Fibroblast of the conjunctiva (primary cell): Measurements from ENCODE around the gene CHAF1A.

ENCODE experiments used
- DNase-seq: peaks from one replicate; pipeline ENCODE4 v3.0.0-alpha.2; 2010; ENCODE audit warnings: low read depth

The CHAF1A gene

GRCh38 chr19:4456843-4457653 is 54.6 kb downstream of the CHAF1A start:
- DNase-seq = peak; percentile 46

GRCh38 chr19:4457654-4458395 is 55.4 kb downstream of the CHAF1A start, which contains the start of gene UBXN6:
UBXN6 (minus strand) TSS chr19:4457794; CDS start chr19:4457697, 97 bp downstream.
- DNase-seq = peak; percentile 98

DNA sequence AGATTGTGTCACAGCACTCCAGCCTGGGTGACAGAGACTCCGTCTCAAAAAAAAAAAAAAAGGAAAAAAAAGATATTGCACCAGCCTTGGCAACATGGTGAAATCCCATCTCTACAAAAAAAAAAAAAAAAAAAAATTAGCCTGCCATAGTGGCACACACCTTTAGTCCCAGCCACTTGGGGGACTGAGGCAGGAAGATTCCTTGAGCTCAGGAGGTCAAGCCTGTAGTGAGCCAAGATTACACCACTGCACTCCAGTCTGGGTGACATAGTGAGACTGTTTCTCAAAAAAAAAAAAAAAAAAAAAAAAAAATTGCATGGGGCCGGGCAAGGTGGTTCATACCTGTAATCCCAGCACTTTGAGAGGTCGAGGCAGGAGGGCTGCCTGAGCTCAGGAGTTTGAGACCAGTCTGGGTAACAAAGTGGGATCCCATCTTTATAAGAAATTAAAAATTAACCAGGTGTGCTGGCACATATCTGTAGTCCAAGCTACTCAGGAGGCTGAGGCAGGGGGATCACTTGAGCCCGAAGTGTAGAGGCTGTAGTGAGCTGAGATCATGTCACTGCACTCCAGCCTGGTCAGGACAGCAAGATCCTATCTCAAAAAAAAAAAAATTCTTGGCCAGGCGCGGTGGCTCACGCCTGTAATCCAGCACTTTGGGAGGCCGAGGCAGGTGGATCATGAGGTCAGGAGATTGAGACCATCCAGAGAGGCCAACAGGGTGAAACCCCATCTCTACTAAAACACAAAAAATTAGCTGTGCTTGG is 62.6 kb downstream of the CHAF1A start:
- no peak for DNase-seq

GRCh38 chr19:4467835-4468234 is 65.4 kb downstream of the CHAF1A start:
- DNase-seq = no peak

DNA sequence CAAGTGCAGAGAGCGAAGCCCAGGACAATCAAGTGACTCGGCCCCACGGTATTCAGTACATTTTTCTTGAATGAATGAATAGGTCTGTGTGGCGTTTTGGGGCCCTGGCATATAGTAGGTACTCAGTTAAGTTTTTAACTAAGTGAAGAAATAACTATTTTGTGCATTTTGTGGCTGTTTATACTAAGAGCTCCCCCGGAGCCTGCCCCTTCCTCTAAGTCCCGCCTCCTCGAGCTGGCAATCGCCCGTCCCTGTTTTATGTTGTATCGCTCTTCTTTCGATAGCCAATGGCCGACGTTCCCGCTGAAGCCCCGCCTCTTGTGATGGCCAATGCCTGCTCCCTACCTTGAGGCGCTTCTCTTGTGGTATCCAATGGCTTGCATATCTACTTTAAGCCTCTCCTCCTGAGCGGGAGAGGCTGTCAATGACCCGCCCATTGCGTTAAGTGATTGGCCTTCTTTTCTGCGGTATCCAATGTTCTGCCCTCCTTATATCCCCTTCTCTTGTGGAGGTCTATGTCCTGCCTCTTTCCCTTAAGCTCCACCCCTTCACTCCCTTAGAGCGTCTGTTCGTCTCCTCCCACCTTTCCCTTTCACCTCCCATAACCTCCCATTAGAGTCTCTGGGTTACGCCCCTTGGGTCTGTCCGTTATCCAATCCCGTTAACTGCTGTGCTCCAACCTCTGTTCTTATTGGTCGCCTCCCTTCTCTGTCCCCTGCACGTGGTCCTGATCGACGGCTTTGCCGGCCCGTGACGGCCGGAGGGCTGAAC is 69.1 kb downstream of the CHAF1A start:
- peak; percentile 100 for DNase-seq

GRCh38 chr19:4472174-4472974 is 69.9 kb downstream of the CHAF1A start, which contains the start of gene HDGFL2:
HDGFL2 (plus strand) TSS chr19:4472297; CDS start chr19:4472351, 54 bp downstream.
- DNase-seq = no peak

- DNase-seq = no peak
These were observed 70.7 kb downstream of the CHAF1A start for GRCh38 chr19:4473011-4473762.

- DNase-seq = no peak
These were observed 71.5 kb downstream of the CHAF1A start for GRCh38 chr19:4473763-4474513.

DNA sequence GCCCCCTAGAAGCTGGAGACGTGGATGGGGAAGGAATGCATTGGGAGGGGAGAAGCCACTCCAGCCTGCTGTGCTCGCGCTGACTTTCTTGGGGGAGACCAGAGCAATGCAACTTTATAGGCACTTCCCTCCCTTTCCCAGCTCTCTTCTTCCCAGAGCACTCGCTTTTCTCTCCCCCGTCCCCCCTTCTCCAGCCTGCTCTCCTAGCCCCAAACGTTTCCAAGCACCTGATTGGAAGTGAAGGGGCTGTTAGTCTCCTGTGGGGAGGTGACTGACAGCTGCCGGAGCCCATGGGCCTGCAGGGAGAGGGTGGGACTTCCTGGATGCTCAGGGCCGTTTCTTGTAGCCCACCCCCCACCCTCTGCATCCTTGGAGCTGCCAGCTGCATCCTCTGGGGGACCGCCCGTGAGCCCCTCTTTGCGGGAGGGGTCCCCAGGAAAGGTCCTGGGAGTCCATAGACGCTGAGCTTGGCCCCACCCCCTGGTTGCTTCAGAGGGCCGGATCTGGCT is 72.1 kb downstream of the CHAF1A start:
- no peak for DNase-seq

- DNase-seq = no peak
These were observed 74.8 kb downstream of the CHAF1A start for GRCh38 chr19:4477034-4477801.

GRCh38 chr19:4482721-4483364 is 80.4 kb downstream of the CHAF1A start:
- no peak for DNase-seq

DNA sequence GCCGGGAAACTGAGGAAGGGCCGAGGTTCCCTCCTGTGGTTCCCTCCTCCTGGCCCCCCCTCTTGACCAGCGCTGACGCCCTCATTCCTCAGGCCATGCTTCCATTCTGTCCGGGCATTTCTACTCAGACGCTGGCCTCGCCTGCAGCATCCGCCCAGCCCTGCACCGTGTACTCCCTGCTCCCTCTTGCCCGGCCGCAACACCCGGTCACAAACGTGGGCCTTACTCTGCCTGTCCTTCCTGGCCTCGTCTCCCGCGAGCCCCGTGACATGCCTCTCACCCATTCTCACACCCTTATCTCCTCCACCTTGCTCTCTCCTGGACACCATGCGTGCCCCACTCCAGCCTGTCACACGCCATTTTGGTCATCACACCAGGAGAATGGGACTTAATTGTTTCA is 80.9 kb downstream of the CHAF1A start:
- no peak for DNase-seq

DNA sequence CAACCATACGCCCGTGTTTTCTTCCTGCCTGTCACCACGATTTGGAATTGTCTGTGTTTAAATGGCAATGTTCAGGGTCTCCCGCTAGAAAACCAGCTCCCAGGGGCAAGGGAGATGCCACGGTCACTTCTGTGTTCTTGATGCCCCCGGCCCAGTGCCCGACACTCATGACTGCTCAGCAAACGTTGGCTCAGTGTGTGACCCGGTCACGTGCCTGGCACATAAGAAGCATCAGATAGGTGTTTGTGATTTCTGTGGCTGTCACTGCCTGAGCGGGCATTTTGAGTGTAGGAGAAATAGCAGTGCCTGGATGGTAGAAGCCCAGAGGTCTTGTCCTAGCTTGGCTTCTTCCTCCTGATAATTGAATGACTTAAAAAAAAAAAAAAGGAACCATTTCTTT is 85.1 kb downstream of the CHAF1A start:
- DNase-seq = no peak

DNA sequence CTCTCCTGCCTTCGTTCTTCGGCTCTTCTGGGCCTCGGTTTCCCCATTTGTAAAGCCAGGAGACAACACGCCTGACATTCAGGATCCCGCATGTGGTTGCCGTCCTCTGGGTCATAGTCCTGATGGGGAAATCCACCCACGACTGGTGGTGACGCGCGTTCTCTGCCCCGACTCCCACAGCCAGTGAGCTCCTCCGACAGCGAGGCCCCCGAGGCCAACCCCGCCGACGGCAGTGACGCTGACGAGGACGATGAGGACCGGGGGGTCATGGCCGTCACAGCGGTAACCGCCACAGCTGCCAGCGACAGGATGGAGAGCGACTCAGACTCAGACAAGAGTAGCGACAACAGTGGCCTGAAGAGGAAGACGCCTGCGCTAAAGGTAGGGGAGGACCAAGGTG is 86.1 kb downstream of the CHAF1A start:
- DNase-seq = no peak

- DNase-seq = no peak
These were observed 89.0 kb downstream of the CHAF1A start for GRCh38 chr19:4491446-4491845.

DNA sequence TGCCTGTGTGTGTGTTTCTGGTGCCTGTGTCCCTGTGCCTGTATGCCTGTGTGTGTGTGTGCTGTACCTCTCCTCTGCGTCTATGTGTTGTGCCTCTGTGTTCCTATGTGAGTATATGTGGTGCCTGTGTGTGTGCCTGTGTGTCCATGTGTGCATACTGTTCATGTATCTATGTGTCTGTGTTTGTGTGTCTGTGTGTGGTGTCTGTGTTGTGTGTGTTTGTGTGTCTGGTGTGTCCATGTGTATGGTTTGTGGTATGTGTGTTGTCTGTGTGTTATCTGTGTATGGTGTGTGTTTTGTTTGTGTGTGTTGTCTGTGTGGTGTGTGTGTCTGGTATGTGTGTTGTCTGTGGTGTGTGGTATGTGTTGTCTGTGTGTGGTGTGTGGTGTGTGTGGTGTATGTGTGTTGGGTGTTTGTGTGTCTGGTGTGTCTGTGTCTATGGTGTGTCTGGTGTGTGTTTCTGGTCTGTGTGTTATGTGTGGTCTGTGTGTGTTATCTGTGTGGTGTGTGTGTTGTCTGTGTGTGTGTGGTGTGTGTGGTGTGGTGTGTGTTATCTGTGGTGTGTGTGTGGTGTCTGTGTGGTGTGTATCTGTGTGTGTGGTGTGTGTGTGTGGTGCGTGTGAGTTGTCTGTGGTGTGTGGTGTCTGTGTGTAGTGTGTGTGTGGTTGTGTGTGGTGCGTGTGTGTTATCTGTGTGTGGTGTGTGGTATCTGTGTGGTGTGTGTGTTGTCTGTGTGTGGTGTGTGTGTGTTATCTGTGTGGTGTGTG is 90.1 kb downstream of the CHAF1A start:
- DNase-seq = no peak
